LHCN-M2 (cell line): ENCODE data around the gene CNPY2. TPM values are rescaled to one million over a fixed set of nuclear protein-coding genes. Genes with fewer than 3 reads are reported as not detected.
"Not testable (repeated sequence)": the region's sequence is repeated elsewhere in the genome, so short reads cannot be mapped to it uniquely, and the experiment has no call there.

Experiments used
- DNase-seq: peaks from one replicate; pipeline ENCODE4 v3.0.0-alpha.2; 2012; ENCODE audit warnings: low read depth
- total RNA-seq: library from RNA; depleted of rRNA; stranded (reverse); fragments of >200 nt; gene quantifications from 2 replicates; pipeline ENCODE4 v1.2.3, GENCODE V29; 2014

Gene CNPY2
- total RNA-seq, 1 experiment from 2014 or later: 96.3 TPM

DNA sequence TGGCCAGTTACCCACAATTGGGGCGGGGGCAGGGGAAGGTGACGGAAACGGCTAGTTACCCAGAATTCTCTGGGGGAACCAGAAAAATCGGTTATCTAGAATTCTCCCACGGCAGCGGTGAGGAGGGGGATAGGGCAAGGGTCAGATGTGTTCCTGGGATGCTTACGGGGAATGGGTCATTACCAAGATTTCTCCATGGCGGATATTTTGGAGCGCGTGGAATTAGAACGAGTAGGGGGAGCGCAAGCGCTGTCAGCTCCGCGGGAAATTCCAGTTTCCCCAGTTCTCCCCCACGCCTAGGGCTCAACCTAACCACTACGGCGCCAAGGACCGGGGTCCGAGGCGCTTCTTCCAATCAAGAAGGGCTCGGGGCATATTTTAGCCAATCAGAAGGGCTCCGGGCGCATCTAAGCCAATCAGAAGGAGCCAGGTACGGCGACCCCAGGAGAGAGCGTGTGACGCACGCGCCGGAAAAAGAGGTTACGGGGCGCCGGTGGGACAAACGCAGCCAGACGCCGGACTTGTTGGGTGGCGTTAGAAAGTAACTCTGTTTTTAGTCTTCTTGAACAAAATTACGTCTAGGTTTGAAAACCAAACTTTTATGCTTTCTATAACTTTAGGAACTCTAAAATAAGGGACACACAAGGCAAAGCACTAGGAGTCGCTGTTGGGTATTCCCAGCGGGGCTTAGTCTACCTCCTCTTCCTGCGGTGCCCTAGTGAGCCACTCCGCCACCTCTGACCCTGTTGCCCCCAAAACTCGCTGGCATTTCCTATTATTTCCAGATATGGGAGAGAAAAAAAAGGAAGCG is 18.1 kb upstream of the CNPY2 start, which contains the start of gene PAN2:
PAN2 (minus strand) TSS at position 322 of the 811 bp plus-strand sequence. CDS start 906 bp downstream, outside the sequence.
- peak; percentile 99 for DNase-seq

- no peak for DNase-seq
Measured at GRCh38 chr12:56333197-56333678, 17.4 kb upstream of the CNPY2 start.

- no peak for DNase-seq
Measured at GRCh38 chr12:56332512-56333196, 16.9 kb upstream of the CNPY2 start.

- no peak for DNase-seq
Measured at GRCh38 chr12:56330936-56331490, 15.2 kb upstream of the CNPY2 start.

GRCh38 chr12:56326533-56326932 is 10.7 kb upstream of the CNPY2 start:
- DNase-seq: no peak

DNA sequence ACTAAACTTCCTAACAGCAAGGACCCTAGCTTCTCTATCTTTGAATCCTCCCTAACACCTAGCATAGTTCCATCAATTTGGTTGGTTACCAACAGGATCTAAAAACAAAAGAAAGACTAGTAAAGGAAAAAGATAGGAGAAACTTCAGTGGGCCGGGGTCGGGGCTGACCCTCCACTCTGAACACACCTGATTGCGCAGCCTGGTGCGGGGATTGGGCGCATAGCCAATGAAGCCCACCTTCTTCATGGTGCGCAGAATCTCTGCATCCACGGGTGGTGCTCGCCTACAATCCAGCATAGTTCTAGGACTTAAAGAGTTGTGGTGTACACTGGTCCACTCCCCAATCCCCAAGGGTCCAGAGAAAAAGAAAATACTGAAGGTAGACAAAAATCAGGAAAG is 10.3 kb upstream of the CNPY2 start:
- no peak for DNase-seq

DNA sequence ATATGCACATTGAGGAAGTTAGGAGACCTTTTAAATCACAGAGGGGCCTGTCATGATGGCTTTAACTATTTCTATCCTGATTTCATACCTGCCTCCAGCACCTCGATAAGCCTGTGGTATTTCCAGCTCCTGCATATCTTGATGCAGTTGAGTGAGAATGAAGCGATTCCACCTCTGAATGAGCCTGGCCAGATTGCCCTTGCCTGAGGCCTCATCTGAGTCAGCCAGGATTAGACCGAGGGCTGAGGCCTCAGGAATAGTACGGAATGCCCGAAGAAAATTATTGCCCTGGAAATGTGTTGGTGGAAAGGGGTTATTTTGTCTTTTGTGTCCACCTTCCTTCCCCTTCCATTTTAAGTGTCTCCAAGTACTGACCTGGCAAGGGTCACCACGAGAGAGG is 8.4 kb upstream of the CNPY2 start:
- DNase-seq: no peak

- not testable (repeated sequence) for DNase-seq
Measured at GRCh38 chr12:56321610-56322009, 5.8 kb upstream of the CNPY2 start.

DNA sequence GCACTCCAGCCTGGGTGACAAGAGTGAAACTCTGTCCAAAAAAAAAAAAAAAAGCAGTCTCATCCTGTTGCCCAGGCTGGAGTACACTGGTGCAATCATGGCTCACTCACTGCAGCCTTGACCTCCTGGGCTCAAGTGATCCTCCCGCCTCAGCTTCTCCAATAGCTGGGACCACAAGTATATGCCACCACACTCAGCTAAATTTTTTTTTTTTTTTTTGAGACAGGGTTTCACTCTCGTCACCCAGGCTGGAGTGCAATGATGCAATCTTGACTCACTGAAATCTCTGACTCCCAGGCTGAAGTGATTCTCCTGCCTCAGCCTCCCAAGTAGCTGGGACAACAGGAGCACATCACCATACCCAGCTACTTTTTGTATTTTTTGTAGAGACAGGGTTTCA is 5.2 kb upstream of the CNPY2 start:
- DNase-seq: no peak

GRCh38 chr12:56317675-56318074 is 1.9 kb upstream of the CNPY2 start:
- DNase-seq: no peak

DNA sequence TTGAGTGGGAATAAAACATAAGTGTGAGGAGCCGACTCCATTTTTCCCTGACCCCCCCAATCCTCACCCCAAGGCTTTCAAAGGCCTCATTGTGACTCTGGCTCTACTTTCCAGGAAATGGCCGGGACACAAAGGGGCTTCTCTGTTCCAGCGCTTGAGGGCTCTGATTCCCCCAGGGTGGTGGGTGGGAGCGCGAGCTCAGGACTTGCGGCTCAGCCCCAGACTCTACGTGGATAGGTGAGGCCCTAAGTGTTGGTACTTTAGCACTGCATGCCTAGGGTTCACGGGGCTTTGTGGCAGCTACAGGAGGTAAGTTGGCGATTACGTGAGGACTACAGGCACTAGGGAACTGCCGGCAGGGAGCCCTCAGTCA is 553 bp downstream of the CNPY2 start:
- DNase-seq: no peak

- DNase-seq: no peak
Measured at GRCh38 chr12:56311003-56311402, 4.8 kb downstream of the CNPY2 start.

DNA sequence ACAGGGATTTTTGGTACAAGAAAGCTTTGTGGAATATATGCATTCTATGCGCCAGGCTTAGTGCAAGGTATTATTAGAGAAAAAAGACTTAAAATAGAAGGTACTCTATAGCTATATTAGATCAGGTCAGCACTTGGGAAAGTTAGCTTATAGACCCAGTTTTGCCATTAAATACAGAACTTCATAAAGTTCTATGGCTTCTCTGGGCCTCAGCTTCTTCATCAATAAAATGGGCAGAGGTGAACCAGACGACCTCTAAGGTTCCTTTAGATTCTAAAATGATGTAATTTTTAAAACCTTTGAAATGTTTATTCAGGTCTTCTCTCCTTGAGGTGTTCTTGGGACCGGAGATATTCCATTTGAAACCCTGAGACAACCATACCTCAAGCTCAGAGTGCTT is 7.1 kb downstream of the CNPY2 start:
- no peak for DNase-seq

DNA sequence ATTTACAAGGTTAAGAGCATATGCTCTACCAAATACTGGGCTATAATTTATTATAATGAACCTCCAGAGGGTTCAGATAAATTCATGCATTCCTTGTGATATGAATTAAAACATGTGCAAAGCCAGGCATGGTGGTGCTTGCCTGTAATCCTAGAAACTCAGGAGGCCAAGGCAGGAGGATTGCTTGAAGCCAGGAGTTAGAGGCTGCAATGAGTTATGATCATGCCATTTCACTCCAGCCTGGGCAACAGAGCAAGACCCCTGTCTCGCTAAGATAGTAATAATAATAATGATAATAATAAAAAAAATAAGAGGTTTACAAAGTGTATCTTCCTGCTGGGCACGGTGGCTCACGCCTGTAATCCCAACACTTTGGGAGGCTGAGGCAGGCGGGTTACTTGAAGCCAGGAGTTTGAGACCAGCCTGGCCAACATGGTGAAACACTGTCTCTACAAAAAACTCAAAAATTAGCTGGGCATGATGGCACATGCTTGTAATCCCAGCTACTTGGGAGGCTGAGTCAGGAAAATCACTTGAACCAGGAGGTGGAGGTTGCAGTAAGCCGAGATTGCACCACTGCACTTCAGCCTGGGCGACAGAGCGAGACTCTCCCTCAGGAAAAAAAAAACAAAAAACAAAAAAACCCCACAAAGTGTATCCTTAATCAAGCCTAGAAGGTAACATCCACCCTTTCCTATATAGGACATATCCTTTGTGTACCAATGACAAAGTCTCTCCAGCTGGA is 8.4 kb downstream of the CNPY2 start:
- DNase-seq: no peak

- DNase-seq: no peak
Measured at GRCh38 chr12:56304872-56305590, 10.8 kb downstream of the CNPY2 start.

DNA sequence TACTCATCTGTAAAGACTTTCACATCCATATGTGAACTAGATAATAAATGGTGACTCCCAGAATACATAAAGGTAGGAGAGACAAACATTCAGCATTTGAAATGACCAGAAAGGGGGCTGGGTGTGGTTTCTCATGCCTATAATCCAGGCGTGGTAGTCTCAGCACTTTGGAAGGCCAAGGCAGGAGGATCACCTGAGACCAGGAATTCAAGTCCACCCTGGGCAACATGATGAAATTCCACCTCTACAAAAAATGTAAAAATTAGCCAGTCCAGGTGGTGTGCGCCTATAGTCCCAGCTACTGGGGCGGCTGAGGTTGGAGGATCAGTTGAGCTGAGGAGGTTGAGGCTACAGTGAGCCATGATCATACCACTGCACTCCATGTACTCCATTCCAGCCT is 11.5 kb downstream of the CNPY2 start:
- DNase-seq: no peak

- no peak for DNase-seq
Measured at GRCh38 chr12:56300644-56301464, 14.9 kb downstream of the CNPY2 start.

DNA sequence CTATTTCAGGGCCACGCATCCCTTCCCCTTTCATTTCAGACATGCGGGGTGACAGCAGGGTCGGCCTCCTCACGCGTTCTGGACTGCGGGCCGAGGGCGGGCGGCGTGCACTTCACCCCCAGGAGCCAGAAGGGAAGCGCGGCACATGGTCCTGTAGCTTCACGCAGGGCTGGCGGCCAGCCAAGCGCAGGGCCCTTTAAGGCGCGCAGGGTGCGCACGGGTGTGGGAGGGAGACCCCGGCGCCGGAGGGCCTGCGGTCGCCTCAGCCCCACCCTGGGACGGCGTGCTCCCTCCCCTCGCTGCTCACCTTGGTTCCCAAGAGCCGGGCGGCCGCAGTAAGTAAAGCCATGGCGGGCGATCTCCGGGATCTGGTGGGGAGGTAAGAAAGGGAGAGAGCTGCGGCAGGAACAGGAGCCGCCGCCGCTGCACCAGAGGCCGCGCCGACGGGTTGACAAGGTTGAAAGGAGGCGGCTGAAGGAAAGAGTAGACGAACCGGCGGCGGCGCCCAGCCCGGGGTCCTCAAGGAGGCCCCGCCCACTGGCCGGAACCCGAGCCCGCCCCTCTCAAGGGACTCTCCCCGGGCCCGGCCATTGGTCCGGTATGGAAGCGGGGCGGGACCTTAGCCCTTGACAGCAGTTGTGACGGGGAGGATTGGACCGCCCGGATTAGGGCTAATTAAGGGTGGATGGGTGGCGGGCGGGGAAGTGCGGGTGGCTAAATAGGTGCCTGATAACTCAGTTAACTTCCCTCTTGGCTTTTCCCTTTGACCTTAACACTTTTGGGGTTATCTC is 15.7 kb downstream of the CNPY2 start, which contains the start of gene CS:
CS (minus strand) TSS at position 478 of the 791 bp plus-strand sequence; CDS start at position 349, 129 bp downstream.
- peak; percentile 97 for DNase-seq

DNA sequence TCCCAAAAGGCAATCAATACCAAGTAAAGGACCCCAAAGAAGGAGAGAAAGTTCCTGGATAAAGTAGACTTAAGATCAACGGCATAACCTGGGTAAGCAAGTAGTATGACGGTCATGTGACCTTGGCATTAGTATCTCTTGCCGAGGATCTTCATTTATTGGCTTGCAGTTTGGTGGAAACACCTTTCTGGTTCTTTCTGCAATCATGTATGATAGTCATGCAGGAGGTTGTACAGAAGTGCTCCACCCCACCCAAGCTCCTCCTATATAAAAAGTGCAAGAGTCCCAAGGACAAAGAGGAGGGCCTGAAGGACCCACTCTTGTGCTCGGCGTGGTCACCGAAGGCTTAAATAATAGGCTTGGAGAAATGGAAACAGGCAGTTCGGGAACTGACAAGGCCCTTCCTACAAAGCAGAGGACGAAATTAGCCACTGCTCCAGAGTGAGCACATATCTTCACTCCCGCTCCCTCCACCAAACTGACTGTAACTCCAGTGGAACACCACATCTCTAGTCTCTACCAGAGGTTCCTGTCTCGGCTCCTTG is 16.4 kb downstream of the CNPY2 start:
- DNase-seq: no peak
